ENCODE data around the gene ACSF3.

- TF ChIP-seq CTCF (IDR thresholded peaks at IDR 0.05) = no peak
- no peak for TF ChIP-seq EZH2 (IDR thresholded peaks at IDR 0.05)
Measured at GRCh38 chr16:89116341-89117226, 22.9 kb downstream of the ACSF3 start.

All from neural progenitor cell (in vitro differentiated cells).